BE2C (cell line): ENCODE measurements around the gene TSPAN3.

Experiments
- DNase-seq: peaks from one replicate; pipeline ENCODE4 v3.0.0-alpha.2; 2020
- H3K27me3 ChIP-seq: fragments of 250-450 bp; sonication (Bioruptor Pico); 2 replicates; pipeline ENCODE4 v1.5.1; 2020; ENCODE audit warnings: mild to moderate bottlenecking
- H3K36me3 ChIP-seq: fragments of 250-450 bp; sonication (Bioruptor Pico); 2 replicates; pipeline ENCODE4 v1.5.1; 2020; ENCODE audit warnings: mild to moderate bottlenecking
- H3K4me1 ChIP-seq: fragments of 250-450 bp; sonication (Bioruptor Pico); 2 replicates; pipeline ENCODE4 v1.5.1; 2020
- H3K4me3 ChIP-seq: 2 replicates; pipeline ENCODE4 v1.5.1; 2011; ENCODE audit warnings: low read depth, low read length
- H3K9me3 ChIP-seq: fragments of 250-450 bp; sonication (Bioruptor Pico); 2 replicates; pipeline ENCODE4 v1.5.1; 2020
- CTCF ChIP-seq: IDR thresholded peaks from 2 replicates; pipeline ENCODE4 v1.5.1; 2012; ENCODE audit warnings: mild to moderate bottlenecking, low read depth, low read length

TSPAN3 gene

GRCh38 chr15:77057072-77057471 is 13.8 kb downstream of the TSPAN3 start:
- peaks cover 32% of the 10 kb centered on the region for H3K36me3 ChIP-seq
- no peaks in the 10 kb centered on the region for H3K9me3 ChIP-seq
- H3K4me1 ChIP-seq, result peaks cover 8% of the 10 kb centered on the region
- DNase-seq, result no peak
- no peak overlapping the region for H3K4me3 ChIP-seq
- H3K27me3 ChIP-seq, result no peaks in the 10 kb centered on the region
- TF ChIP-seq CTCF, result no peak

DNA sequence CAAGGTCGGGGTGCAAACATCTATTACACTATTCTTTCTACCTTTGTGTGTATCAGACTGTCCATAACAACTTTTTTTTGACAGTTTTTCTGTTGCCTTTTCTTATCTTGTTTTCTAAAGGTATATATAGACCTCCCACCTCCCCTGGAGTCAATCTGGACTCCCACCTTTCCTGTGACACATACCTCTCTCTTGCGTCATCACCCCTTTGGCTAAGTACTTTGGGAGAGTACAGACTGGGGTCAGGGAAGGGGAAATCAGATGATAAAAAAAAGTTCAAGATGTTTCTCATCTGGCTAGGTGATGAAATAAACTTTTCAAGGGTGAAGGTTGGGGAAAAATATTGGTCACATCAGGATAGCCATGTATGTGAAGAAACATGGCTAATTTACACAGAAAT is 17.2 kb downstream of the TSPAN3 start:
- Histone ChIP-seq H3K36me3 (peaks cover 60% of the 10 kb centered on the region), H3K9me3 (no peaks in the 10 kb centered on the region), H3K4me3 (no peak overlapping the region), H3K4me1 (no peaks in the 10 kb centered on the region), H3K27me3 (no peaks in the 10 kb centered on the region)
- no peak for DNase-seq
- no peak for TF ChIP-seq CTCF

DNA sequence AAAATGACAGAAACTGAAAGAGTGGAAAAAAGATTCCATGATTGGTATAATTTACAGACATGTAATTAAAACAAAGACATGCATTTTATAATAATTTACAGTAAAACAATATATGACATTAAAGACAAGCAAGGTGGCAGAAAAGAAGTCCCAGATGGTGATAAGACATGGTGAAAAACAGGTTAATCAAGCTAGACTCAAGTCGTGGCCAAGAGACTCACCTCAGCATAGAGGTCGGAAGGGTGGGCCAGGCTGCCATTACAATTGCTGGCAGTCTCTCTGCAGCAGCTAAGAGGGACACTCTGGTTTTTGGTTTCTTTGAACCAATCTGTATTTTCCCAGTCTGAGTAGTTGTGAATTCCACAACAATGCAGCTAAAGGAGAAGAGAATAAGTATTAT is 18.4 kb downstream of the TSPAN3 start:
- Histone ChIP-seq H3K9me3 (no peaks in the 10 kb centered on the region), H3K36me3 (peaks cover 60% of the 10 kb centered on the region), H3K4me1 (no peaks in the 10 kb centered on the region), H3K27me3 (no peaks in the 10 kb centered on the region), H3K4me3 (no peak overlapping the region)
- DNase-seq, result no peak
- no peak for TF ChIP-seq CTCF

- no peak overlapping the region for H3K4me3 ChIP-seq
- H3K4me1 ChIP-seq, result no peaks in the 10 kb centered on the region
- H3K9me3 ChIP-seq, result no peaks in the 10 kb centered on the region
- no peaks in the 10 kb centered on the region for H3K27me3 ChIP-seq
- peaks cover 80% of the 10 kb centered on the region for H3K36me3 ChIP-seq
- no peak for TF ChIP-seq CTCF
- DNase-seq, result no peak
Measured at GRCh38 chr15:77048135-77048876, 22.6 kb downstream of the TSPAN3 start.

DNA sequence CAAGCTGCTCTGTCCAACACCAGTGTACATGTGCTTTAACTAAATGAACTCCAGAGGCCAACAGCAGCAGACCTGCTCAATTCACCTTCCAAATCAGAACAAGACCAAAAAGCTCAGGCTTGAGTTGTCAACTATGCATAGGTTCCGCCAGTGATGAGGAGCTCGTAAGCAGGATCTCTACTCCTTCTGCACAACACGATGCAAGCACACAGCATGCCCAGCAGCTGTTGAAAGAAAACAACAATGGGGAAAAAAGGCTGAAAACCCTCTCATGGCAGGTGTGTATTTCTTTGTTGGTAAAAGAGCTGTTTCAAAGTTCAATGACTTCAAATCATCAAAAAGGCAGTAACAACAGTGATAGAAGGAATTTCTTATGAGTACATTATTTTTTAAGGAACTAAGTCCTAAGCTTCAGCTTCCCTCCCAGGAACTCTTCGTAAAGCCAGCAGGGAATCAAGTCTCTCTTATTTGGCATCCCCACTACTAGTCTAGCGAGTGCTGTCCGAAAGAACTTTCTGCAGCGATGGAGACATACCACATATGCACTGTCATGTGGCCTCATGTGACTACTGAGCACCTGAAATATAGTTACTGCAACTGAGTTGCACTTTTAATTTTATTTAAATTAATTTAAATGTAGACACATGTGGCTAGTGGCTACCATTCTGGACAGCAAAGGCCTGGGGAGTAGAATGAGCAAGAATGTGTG is 24.1 kb downstream of the TSPAN3 start:
- no peak overlapping the region for H3K4me3 ChIP-seq
- no peaks in the 10 kb centered on the region for H3K9me3 ChIP-seq
- peaks cover 77% of the 10 kb centered on the region for H3K36me3 ChIP-seq
- H3K27me3 ChIP-seq, result no peaks in the 10 kb centered on the region
- no peaks in the 10 kb centered on the region for H3K4me1 ChIP-seq
- no peak for TF ChIP-seq CTCF
- DNase-seq, result no peak

- H3K9me3 ChIP-seq, result no peaks in the 10 kb centered on the region
- no peak for DNase-seq
- peaks cover 75% of the 10 kb centered on the region for H3K36me3 ChIP-seq
- TF ChIP-seq CTCF, result no peak
- H3K27me3 ChIP-seq, result no peaks in the 10 kb centered on the region
- H3K4me3 ChIP-seq, result no peak overlapping the region
- no peaks in the 10 kb centered on the region for H3K4me1 ChIP-seq
Measured at GRCh38 chr15:77045985-77046384, 24.9 kb downstream of the TSPAN3 start.
